MM.1S (cell line): Measurements from ENCODE around the gene CDYL.

Source experiments
- EZH2 ChIP-seq: fragments of 300-600 bp; sonication (generic); optimal IDR thresholded peaks from 2 replicates; pipeline ENCODE3; 2017; ENCODE audit warnings: low read depth, mild to moderate bottlenecking, antibody characterized with exemption, low read length, mixed read lengths
- EZH2phosphoT487 ChIP-seq: fragments of 300-600 bp; sonication (generic); IDR thresholded peaks from 2 replicates; pipeline ENCODE4 v1.6.1; 2018; ENCODE audit warnings: antibody characterized with exemption, low read length
- TF ChIP-seq, protein P1 (sequence below): fragments of 300-600 bp; sonication (generic); IDR thresholded peaks from 2 replicates; pipeline ENCODE4 v1.5.1; 2016; ENCODE audit warnings: antibody characterized with exemption, low read length, mixed read lengths

DNA sequence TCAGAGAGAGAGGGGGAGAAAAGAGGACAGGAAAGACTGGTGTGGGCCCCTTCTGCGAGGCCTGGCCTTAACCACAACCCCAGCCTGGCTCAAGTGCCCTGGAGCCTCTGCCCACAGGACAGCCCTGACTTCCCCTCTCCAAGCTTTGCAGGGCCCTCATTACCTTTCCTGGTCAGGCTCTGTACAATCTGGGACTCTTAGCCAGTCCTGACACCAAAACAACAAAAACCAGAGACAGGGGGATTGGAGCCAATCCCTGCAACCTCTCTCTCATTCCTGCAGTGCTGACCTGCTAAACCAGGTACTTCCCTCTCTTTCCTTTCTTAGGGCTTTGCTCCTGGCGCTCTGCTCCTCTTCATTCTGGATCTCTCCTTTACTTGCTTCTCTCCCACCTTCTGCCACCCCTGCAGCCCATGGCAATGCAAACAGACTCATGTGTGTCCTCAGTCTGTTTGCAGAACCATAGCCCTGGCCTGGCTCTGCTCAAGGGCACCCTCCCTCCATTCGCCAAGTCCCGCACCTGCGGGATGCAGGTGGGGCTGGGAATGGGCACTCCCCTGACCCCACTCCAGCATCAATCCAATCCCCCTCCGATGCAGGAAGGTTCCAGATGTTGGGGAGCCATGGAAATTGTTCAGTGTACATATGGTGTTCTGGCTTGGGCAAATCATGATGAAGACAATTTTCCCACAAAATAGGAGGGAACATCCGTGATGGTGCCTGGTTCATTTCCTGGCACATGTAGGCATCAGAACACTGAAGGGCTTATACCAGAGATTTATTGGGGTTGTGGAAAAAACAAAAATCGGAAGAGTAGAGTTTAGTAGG, 189.6 kb downstream of the CDYL start:
- TF ChIP-seq, protein P1, sequence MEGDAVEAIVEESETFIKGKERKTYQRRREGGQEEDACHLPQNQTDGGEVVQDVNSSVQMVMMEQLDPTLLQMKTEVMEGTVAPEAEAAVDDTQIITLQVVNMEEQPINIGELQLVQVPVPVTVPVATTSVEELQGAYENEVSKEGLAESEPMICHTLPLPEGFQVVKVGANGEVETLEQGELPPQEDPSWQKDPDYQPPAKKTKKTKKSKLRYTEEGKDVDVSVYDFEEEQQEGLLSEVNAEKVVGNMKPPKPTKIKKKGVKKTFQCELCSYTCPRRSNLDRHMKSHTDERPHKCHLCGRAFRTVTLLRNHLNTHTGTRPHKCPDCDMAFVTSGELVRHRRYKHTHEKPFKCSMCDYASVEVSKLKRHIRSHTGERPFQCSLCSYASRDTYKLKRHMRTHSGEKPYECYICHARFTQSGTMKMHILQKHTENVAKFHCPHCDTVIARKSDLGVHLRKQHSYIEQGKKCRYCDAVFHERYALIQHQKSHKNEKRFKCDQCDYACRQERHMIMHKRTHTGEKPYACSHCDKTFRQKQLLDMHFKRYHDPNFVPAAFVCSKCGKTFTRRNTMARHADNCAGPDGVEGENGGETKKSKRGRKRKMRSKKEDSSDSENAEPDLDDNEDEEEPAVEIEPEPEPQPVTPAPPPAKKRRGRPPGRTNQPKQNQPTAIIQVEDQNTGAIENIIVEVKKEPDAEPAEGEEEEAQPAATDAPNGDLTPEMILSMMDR: no peak
- TF ChIP-seq EZH2phosphoT487 (no peak), EZH2 (no peak)
